Uterus (tissue), 2 donors: Measurements from ENCODE around the gene CLIP2.

ENCODE experiments used
- CTCF ChIP-seq, 4 experiments: fragments of 200-600 bp in 2 of 4; fragments of 450-650 bp in 2 of 4; sonication (generic) in 2 of 4; IDR thresholded peaks; one replicate each; pipeline ENCODE4 v1.5.1; 2016 to 2019; ENCODE audit warnings: antibody characterized with exemption in 4 of 4, mild to moderate bottlenecking in 2 of 4, moderate library complexity in 1 of 4
- POLR2A ChIP-seq, 2 donors: fragments of 450-650 bp; IDR thresholded peaks; one replicate each; pipeline ENCODE4 v1.6.1; 2016; ENCODE audit warnings: antibody characterized with exemption in 2 of 2, mild to moderate bottlenecking in 1 of 2, moderate library complexity in 1 of 2

- TF ChIP-seq POLR2A (IDR thresholded peaks at IDR 0.05) (no peak), CTCF (IDR thresholded peaks at IDR 0.05) (no peak)
Measured at GRCh38 chr7:74443543-74444247, 154.5 kb downstream of the CLIP2 start.
